H1 (cell line): ENCODE data around the gene SNX20.

Experiments
- CHD2 ChIP-seq: IDR thresholded peaks from 2 replicates; pipeline ENCODE4 v1.6.1; 2012; ENCODE audit warnings: low read length, improper control_type of control experiment
- JUND ChIP-seq: IDR thresholded peaks from 2 replicates; pipeline ENCODE4 v1.6.1; 2011; ENCODE audit warnings: mild to moderate bottlenecking, improper control_type of control experiment, low read length
- KDM1A ChIP-seq: fragments of 200-600, 300-600 bp; sonication (generic); IDR thresholded peaks from 2 replicates; pipeline ENCODE4 v1.7.1; 2016; ENCODE audit warnings: mild to moderate bottlenecking, low read length, borderline replicate concordance
- PHF8 ChIP-seq: fragments of 200-600 bp; sonication (generic); conservative IDR thresholded peaks from 2 replicates; pipeline ENCODE4 v1.7.1; 2012; ENCODE audit warnings: low read depth, mild to moderate bottlenecking, inconsistent platforms, low read length, moderate library complexity
- POLR2AphosphoS5 ChIP-seq: IDR thresholded peaks from 2 replicates; pipeline ENCODE4 v1.6.1; 2011; ENCODE audit warnings: low read depth, low read length
- RAD21 ChIP-seq, 2 experiments: IDR thresholded peaks in 1 of 2; conservative IDR thresholded peaks in 1 of 2; 2 replicates each; pipeline ENCODE4 v1.6.1; 2011; ENCODE audit warnings: low read depth in 2 of 2, low read length in 2 of 2, improper control_type of control experiment in 1 of 2, inconsistent platforms in 1 of 2, mild to moderate bottlenecking in 1 of 2, moderate library complexity in 1 of 2
- SIN3A ChIP-seq, 2 experiments: IDR thresholded peaks in 1 of 2; conservative IDR thresholded peaks in 1 of 2; 2 replicates each; pipeline ENCODE4 v1.6.1; 2011 to 2012; ENCODE audit warnings: low read length in 2 of 2, improper control_type of control experiment in 1 of 2, low read depth in 1 of 2, mild to moderate bottlenecking in 1 of 2
- SRF ChIP-seq: IDR thresholded peaks from 2 replicates; pipeline ENCODE4 v1.6.1; 2011; ENCODE audit warnings: mild to moderate bottlenecking, low read depth, low read length, moderate library complexity
- USF2 ChIP-seq: IDR thresholded peaks from 2 replicates; pipeline ENCODE4 v1.6.1; 2011; ENCODE audit warnings: low read length, improper control_type of control experiment
- TF ChIP-seq, protein P1 (sequence below): IDR thresholded peaks from 2 replicates; pipeline ENCODE4 v1.6.1; 2012; ENCODE audit warnings: inconsistent platforms
- TF ChIP-seq, protein P2 (sequence below), 3 experiments: IDR thresholded peaks; 1 replicate in 2 of 3; 2 replicates in 1 of 3; pipeline versions ENCODE4 v1.5.1 to v1.6.1; 2011; ENCODE audit warnings: low read length in 3 of 3, mild to moderate bottlenecking in 3 of 3, inconsistent platforms in 2 of 3, low read depth in 1 of 3, moderate library complexity in 1 of 3; ENCODE audit not compliant: insufficient read depth in 1 of 3; ENCODE audit errors: control extremely low read depth in 1 of 3
- TF ChIP-seq, protein P3 (sequence below): IDR thresholded peaks from 2 replicates; pipeline ENCODE4 v1.6.1; 2011; ENCODE audit warnings: low read depth, mild to moderate bottlenecking, low read length; ENCODE audit not compliant: insufficient read depth

- TF ChIP-seq POLR2AphosphoS5 (no peak), SRF (no peak), CHD2 (no peak), RAD21 (IDR thresholded peaks at IDR 0.05 in 1 of 2, conservative IDR thresholded peaks at IDR 0.05 in 1 of 2; ENCODE audit: low read depth in 2 of 2, low read length in 2 of 2) (no peak), SIN3A (conservative IDR thresholded peaks at IDR 0.05 in 1 of 2, IDR thresholded peaks at IDR 0.05 in 1 of 2; ENCODE audit: low read depth in 1 of 2, low read length in 2 of 2) (no peak), USF2 (peak; percentile 56; the same call in 1 of the 2 replicates), PHF8 (no peak), JUND (no peak), KDM1A (no peak)
- TF ChIP-seq, protein P1, sequence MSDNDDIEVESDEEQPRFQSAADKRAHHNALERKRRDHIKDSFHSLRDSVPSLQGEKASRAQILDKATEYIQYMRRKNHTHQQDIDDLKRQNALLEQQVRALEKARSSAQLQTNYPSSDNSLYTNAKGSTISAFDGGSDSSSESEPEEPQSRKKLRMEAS: no peak
- TF ChIP-seq, protein P2, sequence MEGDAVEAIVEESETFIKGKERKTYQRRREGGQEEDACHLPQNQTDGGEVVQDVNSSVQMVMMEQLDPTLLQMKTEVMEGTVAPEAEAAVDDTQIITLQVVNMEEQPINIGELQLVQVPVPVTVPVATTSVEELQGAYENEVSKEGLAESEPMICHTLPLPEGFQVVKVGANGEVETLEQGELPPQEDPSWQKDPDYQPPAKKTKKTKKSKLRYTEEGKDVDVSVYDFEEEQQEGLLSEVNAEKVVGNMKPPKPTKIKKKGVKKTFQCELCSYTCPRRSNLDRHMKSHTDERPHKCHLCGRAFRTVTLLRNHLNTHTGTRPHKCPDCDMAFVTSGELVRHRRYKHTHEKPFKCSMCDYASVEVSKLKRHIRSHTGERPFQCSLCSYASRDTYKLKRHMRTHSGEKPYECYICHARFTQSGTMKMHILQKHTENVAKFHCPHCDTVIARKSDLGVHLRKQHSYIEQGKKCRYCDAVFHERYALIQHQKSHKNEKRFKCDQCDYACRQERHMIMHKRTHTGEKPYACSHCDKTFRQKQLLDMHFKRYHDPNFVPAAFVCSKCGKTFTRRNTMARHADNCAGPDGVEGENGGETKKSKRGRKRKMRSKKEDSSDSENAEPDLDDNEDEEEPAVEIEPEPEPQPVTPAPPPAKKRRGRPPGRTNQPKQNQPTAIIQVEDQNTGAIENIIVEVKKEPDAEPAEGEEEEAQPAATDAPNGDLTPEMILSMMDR (IDR thresholded peaks at IDR 0.05; ENCODE audit: control extremely low read depth in 1 of 3, insufficient read depth in 1 of 3, low read depth in 1 of 3, low read length in 3 of 3): no peak
- TF ChIP-seq, protein P3, sequence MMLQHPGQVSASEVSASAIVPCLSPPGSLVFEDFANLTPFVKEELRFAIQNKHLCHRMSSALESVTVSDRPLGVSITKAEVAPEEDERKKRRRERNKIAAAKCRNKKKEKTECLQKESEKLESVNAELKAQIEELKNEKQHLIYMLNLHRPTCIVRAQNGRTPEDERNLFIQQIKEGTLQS: no peak
These were observed 29.2 kb downstream of the SNX20 start for GRCh38 chr16:50651835-50652438.
